GM15510 (cell line): ENCODE measurements around the gene TPBGL.

Experiments used
- POLR2A ChIP-seq: IDR thresholded peaks from 3 replicates; pipeline ENCODE4 v1.6.1; 2011; ENCODE audit warnings: borderline replicate concordance; ENCODE audit not compliant: insufficient read length; ENCODE audit errors: extremely low read depth

TPBGL gene

DNA sequence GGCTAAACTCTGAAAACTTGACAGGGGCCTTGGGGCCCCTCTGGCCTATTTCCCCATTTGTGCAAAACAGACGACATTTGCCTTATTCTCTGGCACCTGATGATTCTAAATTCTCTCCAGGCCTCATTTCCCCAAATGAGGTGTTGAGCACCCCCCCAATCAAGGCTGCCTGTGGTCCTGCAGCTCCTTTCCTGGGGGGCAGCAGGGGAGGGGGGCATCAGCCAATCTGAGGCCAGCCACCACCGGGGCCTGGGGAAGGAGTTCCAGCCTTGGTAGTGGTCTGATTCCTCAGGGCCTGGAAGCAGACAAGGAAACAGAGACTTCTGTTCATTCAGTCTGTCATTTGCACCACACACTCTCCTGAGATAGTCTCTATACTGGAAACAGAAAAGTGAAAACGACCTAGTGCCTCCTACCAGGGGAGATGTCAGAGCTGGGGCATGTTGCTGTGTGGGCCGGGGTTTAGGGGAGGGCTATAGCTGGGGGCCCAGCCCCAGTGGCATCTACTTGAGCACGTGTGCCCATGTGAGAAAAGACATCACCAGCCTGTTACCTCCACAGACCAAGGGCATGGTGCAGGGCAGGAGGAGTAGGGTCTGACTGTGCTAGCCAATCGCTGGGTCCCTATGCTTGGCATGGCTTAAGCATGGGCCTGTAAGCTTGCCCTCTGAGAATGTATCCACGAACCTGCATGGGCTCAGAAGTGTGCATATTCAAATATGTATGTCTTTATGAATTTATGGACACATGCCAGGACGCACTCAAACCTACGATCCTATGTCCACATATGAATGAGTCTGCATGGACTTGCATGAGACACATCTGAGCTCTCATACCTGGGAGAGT lies 1.8 kb upstream of the TPBGL start:
- TF ChIP-seq POLR2A, result no peak

- TF ChIP-seq POLR2A, result no peak
Measured at GRCh38 chr11:75239531-75240290, 863 bp upstream of the TPBGL start.

- no peak for TF ChIP-seq POLR2A
Measured at GRCh38 chr11:75241036-75241905, 697 bp downstream of the TPBGL start.

DNA sequence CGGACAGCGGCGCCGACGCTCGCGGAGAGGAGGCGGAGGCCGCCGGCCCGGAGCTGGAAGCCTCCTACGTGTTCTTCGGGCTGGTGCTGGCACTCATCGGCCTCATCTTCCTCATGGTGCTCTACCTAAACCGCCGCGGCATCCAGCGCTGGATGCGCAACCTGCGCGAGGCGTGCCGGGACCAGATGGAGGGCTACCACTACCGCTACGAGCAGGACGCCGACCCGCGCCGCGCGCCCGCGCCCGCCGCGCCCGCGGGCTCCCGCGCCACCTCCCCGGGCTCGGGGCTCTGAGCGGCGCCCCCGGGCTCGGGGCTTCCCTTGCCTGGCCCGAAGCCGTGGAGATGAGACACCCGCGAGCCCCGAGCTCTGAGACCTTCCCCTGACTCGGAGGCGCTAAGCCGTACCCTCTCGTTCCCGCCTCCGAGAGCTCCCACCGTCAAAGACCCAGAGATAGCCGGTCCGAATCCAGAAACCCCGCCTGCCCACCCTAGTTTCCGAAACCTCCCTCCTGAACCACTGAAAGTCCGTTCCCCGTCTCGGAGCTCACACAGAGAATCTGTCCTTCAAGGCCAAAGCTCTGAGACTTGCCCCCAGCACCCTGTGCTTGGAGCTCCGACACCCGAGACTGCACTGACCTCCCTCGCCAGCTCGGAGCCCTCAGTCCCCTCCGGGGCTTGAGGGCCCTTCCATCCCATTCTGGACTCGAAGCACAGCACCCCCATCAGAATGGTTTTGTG lies 1.5 kb downstream of the TPBGL start:
- no peak for TF ChIP-seq POLR2A

DNA sequence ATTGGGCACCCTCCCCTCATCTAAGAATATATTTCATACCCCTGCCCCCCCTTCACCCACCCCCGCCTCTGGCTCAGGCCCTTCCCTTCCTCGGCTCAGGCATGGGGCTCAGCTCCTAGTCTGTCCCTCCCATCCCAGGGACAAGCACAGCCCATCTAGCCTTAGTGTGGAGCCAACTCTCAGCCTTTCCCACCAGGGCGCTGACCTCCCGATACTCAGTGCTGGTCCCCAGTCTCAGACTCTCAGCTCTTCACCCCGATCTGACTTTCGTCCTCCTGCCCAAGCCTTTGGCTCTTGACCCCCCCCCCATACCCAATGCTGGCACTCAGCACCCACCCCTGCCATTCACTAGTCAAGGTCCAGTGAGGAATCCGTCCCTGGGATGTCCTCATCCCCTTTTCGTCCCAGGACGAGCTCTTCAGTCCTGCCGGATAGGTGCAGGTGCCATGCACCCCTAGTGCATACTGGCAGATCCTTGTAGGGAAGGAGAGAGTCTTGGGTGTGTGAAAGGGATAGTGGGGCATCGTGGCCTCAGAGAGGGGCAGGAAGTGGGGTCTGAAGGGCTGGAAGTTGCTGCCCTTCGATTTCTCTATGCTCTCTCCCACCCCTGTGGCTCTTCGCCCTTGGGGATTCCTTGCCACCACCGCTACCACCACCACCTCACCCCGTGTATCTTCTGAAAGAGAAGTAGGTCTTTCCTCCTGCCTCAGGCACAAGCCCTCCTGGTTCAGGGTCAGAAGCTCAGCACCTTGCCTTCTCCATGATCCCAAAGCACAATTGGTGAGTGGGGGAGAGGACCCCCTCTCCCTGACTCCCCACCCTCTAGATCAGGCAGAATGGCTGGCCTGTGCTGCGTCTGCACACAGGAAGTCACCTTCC lies 2.4 kb downstream of the TPBGL start:
- TF ChIP-seq POLR2A, result no peak

DNA sequence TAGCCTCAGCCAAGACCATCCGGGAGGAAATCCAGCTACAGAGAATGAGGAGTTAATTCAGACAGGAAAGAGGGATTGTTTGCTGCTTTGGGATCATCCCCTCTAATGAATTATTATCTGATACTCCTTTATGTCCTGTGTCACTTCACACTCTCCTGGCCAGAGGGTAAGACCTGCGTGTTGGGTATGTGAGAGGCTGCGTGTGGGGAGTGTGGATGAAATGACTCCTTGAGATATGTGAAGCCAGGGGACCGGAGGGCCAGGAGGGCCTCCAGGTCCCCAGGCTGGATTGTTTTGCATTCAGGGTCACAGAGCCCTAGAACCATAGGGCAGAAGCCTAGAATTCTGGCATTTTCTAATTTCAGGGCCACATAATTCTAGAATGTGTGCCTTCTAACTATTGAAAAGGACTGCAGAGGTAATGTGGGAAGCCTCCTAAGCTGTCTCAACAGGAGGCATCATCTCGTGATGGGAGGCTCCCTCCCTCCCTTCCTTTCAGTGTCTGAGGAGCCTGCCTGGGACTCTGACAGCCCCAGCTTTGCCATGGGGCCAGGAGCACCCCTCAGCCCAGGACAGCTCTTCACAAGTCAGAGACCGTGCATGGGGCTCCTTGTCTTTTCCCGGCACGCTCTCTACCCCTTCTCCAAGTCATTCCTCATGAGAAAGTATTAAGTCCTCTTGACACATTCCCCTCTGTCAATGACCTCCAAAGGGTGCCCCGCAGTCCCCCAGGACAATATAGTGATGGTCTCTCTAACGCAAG lies 3.7 kb downstream of the TPBGL start:
- no peak for TF ChIP-seq POLR2A

DNA sequence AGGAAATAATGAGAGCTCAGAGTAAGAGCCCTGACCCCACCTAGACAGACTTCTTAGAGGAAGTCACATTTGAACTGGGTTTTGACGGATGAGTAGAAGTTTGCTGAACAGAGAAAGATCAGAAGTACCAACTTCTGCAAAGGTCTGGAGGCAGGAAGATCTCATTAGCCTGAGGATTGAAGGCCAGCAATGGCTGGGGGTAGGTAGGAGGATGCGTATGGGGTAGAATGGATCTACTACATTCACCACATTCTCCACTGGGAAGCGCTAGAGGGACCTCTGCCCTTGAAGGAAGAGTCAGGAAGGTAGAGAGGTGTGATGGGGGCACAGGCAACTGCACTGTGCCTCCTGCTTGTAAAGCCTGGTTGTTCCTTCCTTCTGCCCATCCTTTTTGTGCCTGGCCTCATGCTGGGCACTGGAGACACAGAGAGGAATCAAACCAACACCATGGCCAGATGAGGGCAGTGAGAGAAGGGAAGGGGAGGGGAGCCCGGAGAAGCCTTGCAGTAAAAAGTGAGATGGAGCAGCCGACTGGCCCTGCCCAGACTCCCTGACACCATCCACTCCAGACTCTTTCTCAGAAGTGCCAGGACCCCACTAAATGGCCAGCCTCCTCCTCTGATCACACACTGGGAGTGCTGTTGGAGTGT lies 4.9 kb downstream of the TPBGL start:
- TF ChIP-seq POLR2A, result no peak

DNA sequence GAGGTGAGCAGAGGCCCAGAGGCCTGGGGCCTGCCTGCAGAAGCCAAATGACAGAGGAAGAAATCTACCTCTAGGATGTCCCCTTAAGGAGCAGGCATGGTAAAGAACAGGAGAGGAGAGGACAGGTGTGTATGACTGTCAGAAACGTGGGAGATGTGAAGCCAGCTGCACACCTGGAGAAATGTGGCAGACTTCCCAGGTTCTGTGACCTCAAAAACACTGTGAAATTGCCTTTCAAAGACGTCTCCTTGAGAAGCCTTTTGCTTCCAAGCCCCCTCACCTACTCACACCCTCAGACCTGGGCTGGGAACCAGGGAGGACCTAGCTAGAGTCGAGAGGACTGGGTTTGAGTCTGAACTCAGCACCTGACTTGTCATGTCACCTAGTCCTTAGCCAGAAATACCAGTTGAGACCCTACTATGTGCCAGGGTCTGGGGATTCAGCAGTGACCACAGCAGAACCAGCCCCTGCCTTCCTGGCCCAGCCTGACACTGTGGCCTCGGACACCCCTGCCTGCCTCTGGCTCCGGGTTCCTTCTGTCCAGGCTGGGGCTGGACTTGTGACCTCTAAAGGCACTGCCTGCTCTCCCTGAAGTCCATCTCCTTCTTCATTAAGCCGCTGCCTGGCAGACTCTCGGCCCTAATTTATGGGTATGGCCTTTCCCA lies 5.6 kb downstream of the TPBGL start:
- no peak for TF ChIP-seq POLR2A

DNA sequence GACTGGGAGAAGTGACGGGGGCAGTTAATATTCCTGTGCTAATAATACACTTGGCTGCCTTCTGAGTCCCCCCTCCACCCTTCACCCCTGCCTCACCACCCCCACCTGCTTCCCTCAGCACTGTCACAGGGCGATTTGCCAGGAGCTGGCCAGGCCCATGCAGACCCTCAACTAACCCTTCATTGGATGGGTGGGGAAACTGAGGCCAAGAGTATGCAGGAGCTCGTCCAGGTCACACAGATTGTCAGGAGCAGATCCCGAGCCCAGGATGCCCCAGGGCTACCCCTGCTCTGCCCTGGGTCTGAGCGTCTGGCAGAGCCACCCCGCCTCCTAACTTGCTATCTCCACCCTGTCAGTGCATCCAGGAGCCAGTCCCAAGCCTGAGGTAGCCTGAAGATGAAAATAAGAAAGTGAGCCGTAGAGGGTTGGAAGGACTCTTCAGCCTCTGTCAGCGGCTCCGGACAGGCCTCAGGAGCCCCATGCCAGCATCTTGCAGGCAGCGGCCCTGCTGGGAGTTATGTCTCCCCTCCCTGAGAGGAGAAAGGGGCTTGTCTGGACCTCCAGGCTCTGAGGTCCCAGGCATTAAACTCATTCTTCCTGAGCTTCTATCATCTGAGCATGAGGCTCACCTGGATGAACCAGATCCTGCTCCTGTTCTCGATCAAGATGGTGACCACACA lies 6.2 kb downstream of the TPBGL start:
- no peak for TF ChIP-seq POLR2A

GRCh38 chr11:75248924-75249256 lies 8.3 kb downstream of the TPBGL start:
- no peak for TF ChIP-seq POLR2A

DNA sequence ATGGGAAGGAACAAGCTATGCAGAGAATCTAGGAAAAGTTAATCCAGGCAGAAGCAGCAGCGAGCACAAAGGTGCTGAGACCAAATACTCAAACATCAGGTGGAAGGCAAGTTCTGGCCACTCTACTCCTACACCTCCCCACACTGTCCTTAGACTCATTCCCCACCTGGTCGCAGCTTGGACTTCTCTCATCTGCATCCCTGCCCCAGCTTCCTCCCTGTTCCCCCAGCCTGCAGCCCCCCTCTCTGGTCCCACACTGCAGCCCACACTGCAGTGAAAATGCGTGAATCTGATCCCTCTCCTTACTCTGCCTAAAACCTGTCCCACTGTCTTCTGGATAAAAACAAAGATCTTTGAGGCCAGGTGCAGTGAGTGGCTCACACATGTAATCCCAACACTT lies 9.1 kb downstream of the TPBGL start:
- no peak for TF ChIP-seq POLR2A

GRCh38 chr11:75254326-75254725 lies 13.8 kb downstream of the TPBGL start:
- TF ChIP-seq POLR2A, result no peak
